Measurements from ENCODE around the gene TMTC2.

DNA sequence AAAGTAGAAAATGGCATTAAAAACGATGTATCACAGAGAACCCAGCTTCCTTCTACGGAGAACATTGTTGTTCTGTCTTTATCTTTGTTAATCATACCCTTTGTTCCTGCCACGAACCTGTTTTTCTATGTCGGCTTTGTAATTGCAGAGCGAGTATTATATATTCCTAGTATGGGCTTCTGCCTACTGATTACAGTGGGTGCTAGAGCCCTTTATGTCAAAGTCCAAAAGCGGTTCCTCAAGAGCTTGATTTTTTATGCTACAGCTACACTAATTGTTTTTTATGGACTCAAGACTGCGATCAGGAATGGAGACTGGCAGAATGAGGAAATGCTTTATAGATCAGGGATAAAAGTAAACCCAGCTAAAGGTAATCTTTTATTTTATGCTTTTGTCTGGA, 209.6 kb downstream of the TMTC2 start:
- TF ChIP-seq, protein P1, sequence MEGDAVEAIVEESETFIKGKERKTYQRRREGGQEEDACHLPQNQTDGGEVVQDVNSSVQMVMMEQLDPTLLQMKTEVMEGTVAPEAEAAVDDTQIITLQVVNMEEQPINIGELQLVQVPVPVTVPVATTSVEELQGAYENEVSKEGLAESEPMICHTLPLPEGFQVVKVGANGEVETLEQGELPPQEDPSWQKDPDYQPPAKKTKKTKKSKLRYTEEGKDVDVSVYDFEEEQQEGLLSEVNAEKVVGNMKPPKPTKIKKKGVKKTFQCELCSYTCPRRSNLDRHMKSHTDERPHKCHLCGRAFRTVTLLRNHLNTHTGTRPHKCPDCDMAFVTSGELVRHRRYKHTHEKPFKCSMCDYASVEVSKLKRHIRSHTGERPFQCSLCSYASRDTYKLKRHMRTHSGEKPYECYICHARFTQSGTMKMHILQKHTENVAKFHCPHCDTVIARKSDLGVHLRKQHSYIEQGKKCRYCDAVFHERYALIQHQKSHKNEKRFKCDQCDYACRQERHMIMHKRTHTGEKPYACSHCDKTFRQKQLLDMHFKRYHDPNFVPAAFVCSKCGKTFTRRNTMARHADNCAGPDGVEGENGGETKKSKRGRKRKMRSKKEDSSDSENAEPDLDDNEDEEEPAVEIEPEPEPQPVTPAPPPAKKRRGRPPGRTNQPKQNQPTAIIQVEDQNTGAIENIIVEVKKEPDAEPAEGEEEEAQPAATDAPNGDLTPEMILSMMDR (IDR thresholded peaks at IDR 0.05; ENCODE audit: poor library complexity, severe bottlenecking): no peak
- TF ChIP-seq EP300 (conservative IDR thresholded peaks at IDR 0.05; ENCODE audit: poor library complexity, severe bottlenecking) (no peak), POLR2AphosphoS5 (IDR thresholded peaks at IDR 0.05) (no peak), TAF1 (IDR thresholded peaks at IDR 0.05; ENCODE audit: low read depth) (no peak), EZH2 (IDR thresholded peaks at IDR 0.05; ENCODE audit: borderline replicate concordance, insufficient read depth, low read length, poor library complexity, severe bottlenecking) (no peak), RAD21 (conservative IDR thresholded peaks at IDR 0.05) (no peak)
